ENCODE results near the gene NSRP1.
"Not testable (repeated sequence)": the region's sequence is repeated elsewhere in the genome, so short reads cannot be mapped to it uniquely, and the experiment has no call there.

NSRP1 gene

GRCh38 chr17:30137158-30137557 lies 20.5 kb downstream of the NSRP1 start:
- no peak overlapping the region for H3K4me3 ChIP-seq (ENCODE audit: low read length, poor library complexity, severe bottlenecking)
- no peaks in the 10 kb centered on the region for H3K27me3 ChIP-seq (ENCODE audit: insufficient read depth, low read length, poor library complexity, severe bottlenecking)
- H3K79me2 ChIP-seq (ENCODE audit: insufficient read depth, low read length) = peaks cover 11% of the 10 kb centered on the region; the same call in 1 of the 2 replicates
- 0 out of 2 replicates have a peak, but pooled peaks cover 3% of the 10 kb centered on the region for H3K36me3 ChIP-seq (ENCODE audit: insufficient read depth, low read length)
- H2AFZ ChIP-seq (ENCODE audit: low read length) = no peak overlapping the region
- H3K9ac ChIP-seq (ENCODE audit: low read depth, low read length, poor library complexity, severe bottlenecking) = no peak overlapping the region
- H3K9me2 ChIP-seq (replicated peaks; ENCODE audit: low read depth, low read length) = no peaks in the 10 kb centered on the region
- no peak overlapping the region for H3K4me2 ChIP-seq (ENCODE audit: low read depth, low read length, poor library complexity, severe bottlenecking)
- H3F3A ChIP-seq (ENCODE audit: low read depth) = no peaks in the 10 kb centered on the region
- no peaks in the 10 kb centered on the region for H4K20me1 ChIP-seq (ENCODE audit: insufficient read depth, low read length, poor library complexity, severe bottlenecking)
- no peak for TF ChIP-seq CTCF (conservative IDR thresholded peaks at IDR 0.05; ENCODE audit: low read length)
- no peak for TF ChIP-seq EZH2phosphoT487 (IDR thresholded peaks at IDR 0.05; ENCODE audit: borderline replicate concordance)
- H3K4me1 ChIP-seq (ENCODE audit: insufficient read depth, low read length, poor library complexity, severe bottlenecking) = no peaks in the 10 kb centered on the region
- no peaks in the 10 kb centered on the region for H3K9me3 ChIP-seq (ENCODE audit: insufficient read depth, low read depth, low read length)

- H3K4me1 ChIP-seq (ENCODE audit: insufficient read depth, low read length, poor library complexity, severe bottlenecking); H3K9me3 ChIP-seq (ENCODE audit: insufficient read depth, low read depth, low read length); H3K4me3 ChIP-seq (ENCODE audit: low read length, poor library complexity, severe bottlenecking); H3K79me2 ChIP-seq (ENCODE audit: insufficient read depth, low read length); H3K4me2 ChIP-seq (ENCODE audit: low read depth, low read length, poor library complexity, severe bottlenecking); H3F3A ChIP-seq (ENCODE audit: low read depth); H3K9me2 ChIP-seq (replicated peaks; ENCODE audit: low read depth, low read length); H4K20me1 ChIP-seq (ENCODE audit: insufficient read depth, low read length, poor library complexity, severe bottlenecking); H3K36me3 ChIP-seq (ENCODE audit: insufficient read depth, low read length); H3K9ac ChIP-seq (ENCODE audit: low read depth, low read length, poor library complexity, severe bottlenecking); H2AFZ ChIP-seq (ENCODE audit: low read length); H3K27me3 ChIP-seq (ENCODE audit: insufficient read depth, low read length, poor library complexity, severe bottlenecking): not testable (repeated sequence)
These were observed 31.2 kb downstream of the NSRP1 start for GRCh38 chr17:30147860-30148259.

- TF ChIP-seq EZH2phosphoT487 (IDR thresholded peaks at IDR 0.05; ENCODE audit: borderline replicate concordance) = no peak
- no peak for TF ChIP-seq CTCF (conservative IDR thresholded peaks at IDR 0.05; ENCODE audit: low read length)
- Histone ChIP-seq H3K4me1 (ENCODE audit: insufficient read depth, low read length, poor library complexity, severe bottlenecking) (peaks cover under 1% of the 10 kb centered on the region), H3K27me3 (ENCODE audit: insufficient read depth, low read length, poor library complexity, severe bottlenecking) (no peaks in the 10 kb centered on the region), H2AFZ (ENCODE audit: low read length) (no peak overlapping the region), H3K9me3 (ENCODE audit: insufficient read depth, low read depth, low read length) (no peaks in the 10 kb centered on the region), H3K9ac (ENCODE audit: low read depth, low read length, poor library complexity, severe bottlenecking) (no peak overlapping the region), H3K4me2 (ENCODE audit: low read depth, low read length, poor library complexity, severe bottlenecking) (no peak overlapping the region), H3F3A (ENCODE audit: low read depth) (no peaks in the 10 kb centered on the region; the same call in 1 of the 2 replicates), H3K79me2 (ENCODE audit: insufficient read depth, low read length) (no peaks in the 10 kb centered on the region), H3K9me2 (replicated peaks; ENCODE audit: low read depth, low read length) (no peaks in the 10 kb centered on the region), H3K4me3 (ENCODE audit: low read length, poor library complexity, severe bottlenecking) (no peak overlapping the region), H4K20me1 (ENCODE audit: insufficient read depth, low read length, poor library complexity, severe bottlenecking) (peaks cover 3% of the 10 kb centered on the region), H3K36me3 (ENCODE audit: insufficient read depth, low read length) (no peaks in the 10 kb centered on the region)
These were observed 31.8 kb downstream of the NSRP1 start for GRCh38 chr17:30148376-30148775.

- TF ChIP-seq EZH2phosphoT487 (IDR thresholded peaks at IDR 0.05; ENCODE audit: borderline replicate concordance) (no peak), CTCF (conservative IDR thresholded peaks at IDR 0.05; ENCODE audit: low read length) (no peak)
- H3K4me2 ChIP-seq (ENCODE audit: low read depth, low read length, poor library complexity, severe bottlenecking) = no peak overlapping the region
These were observed 34.9 kb downstream of the NSRP1 start for GRCh38 chr17:30151471-30151870.

More at GRCh38 chr17:30151471-30151870, 34.9 kb downstream of the NSRP1 start:
- Histone ChIP-seq H3K79me2 (ENCODE audit: insufficient read depth, low read length) (no peaks in the 10 kb centered on the region), H3K4me3 (ENCODE audit: low read length, poor library complexity, severe bottlenecking) (no peak overlapping the region), H3K4me1 (ENCODE audit: insufficient read depth, low read length, poor library complexity, severe bottlenecking) (no peaks in the 10 kb centered on the region), H3K27me3 (ENCODE audit: insufficient read depth, low read length, poor library complexity, severe bottlenecking) (no peaks in the 10 kb centered on the region), H3K9me2 (replicated peaks; ENCODE audit: low read depth, low read length) (no peaks in the 10 kb centered on the region), H3K36me3 (ENCODE audit: insufficient read depth, low read length) (no peaks in the 10 kb centered on the region), H3F3A (ENCODE audit: low read depth) (no peaks in the 10 kb centered on the region; the same call in 1 of the 2 replicates), H3K9ac (ENCODE audit: low read depth, low read length, poor library complexity, severe bottlenecking) (no peak overlapping the region), H3K9me3 (ENCODE audit: insufficient read depth, low read depth, low read length) (no peaks in the 10 kb centered on the region), H4K20me1 (ENCODE audit: insufficient read depth, low read length, poor library complexity, severe bottlenecking) (peaks cover 3% of the 10 kb centered on the region), H2AFZ (ENCODE audit: low read length) (no peak overlapping the region)

Data from Loucy (cell line).